AG04449 (cell line): ENCODE results near the gene ASGR1.

Experiments
- CTCF ChIA-PET: fragments of 350-600 bp; formaldehyde crosslinking; extraction: SDS; loops from one replicate; lab custom pipeline; 2021; ENCODE audit warnings: antibody characterized with exemption; lab: Yijun Ruan, JAX
- POLR2A ChIA-PET: fragments of 400-600, 350-600 bp; formaldehyde crosslinking; extraction: SDS; loops from one replicate; lab custom pipeline; 2020; ENCODE audit warnings: antibody characterized with exemption, inconsistent platforms; lab: Yijun Ruan, JAX
- DNase-seq: peaks from one replicate; pipeline ENCODE4 v3.0.0-alpha.2; 2010; ENCODE audit warnings: low read depth, low spot score
- H3K4me3 ChIP-seq: 2 replicates; pipeline ENCODE4 v1.5.1; 2011; ENCODE audit warnings: low read depth, mild to moderate bottlenecking, control low read depth, low read length
- TF ChIP-seq, protein P1 (sequence below): IDR thresholded peaks from one replicate; pipeline ENCODE4 v1.5.1; 2011; ENCODE audit warnings: mild to moderate bottlenecking, moderate library complexity, low read length, control low read depth, inconsistent platforms; ENCODE audit not compliant: insufficient read depth; ENCODE audit errors: missing control alignments

ASGR1 gene, protein sequence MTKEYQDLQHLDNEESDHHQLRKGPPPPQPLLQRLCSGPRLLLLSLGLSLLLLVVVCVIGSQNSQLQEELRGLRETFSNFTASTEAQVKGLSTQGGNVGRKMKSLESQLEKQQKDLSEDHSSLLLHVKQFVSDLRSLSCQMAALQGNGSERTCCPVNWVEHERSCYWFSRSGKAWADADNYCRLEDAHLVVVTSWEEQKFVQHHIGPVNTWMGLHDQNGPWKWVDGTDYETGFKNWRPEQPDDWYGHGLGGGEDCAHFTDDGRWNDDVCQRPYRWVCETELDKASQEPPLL

GRCh38 chr17:7179317-7180254, at the start of gene ASGR1:
ASGR1 (minus strand) TSS chr17:7179370; CDS start chr17:7178563, 807 bp downstream.
- DNase-seq: no peak
- ChIA-PET POLR2A (no interaction called here), CTCF (interaction anchor here (2.4 to 4.1 kb wide), 4 partner anchors 9 to 130 kb away, joined by 6 to 156 read pairs (median 25); partner anchors contain the start of gene SLC16A11)
- peak within 1 kb of the TSS; percentile 60 for H3K4me3 ChIP-seq
- TF ChIP-seq, protein P1, sequence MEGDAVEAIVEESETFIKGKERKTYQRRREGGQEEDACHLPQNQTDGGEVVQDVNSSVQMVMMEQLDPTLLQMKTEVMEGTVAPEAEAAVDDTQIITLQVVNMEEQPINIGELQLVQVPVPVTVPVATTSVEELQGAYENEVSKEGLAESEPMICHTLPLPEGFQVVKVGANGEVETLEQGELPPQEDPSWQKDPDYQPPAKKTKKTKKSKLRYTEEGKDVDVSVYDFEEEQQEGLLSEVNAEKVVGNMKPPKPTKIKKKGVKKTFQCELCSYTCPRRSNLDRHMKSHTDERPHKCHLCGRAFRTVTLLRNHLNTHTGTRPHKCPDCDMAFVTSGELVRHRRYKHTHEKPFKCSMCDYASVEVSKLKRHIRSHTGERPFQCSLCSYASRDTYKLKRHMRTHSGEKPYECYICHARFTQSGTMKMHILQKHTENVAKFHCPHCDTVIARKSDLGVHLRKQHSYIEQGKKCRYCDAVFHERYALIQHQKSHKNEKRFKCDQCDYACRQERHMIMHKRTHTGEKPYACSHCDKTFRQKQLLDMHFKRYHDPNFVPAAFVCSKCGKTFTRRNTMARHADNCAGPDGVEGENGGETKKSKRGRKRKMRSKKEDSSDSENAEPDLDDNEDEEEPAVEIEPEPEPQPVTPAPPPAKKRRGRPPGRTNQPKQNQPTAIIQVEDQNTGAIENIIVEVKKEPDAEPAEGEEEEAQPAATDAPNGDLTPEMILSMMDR: no peak

DNA sequence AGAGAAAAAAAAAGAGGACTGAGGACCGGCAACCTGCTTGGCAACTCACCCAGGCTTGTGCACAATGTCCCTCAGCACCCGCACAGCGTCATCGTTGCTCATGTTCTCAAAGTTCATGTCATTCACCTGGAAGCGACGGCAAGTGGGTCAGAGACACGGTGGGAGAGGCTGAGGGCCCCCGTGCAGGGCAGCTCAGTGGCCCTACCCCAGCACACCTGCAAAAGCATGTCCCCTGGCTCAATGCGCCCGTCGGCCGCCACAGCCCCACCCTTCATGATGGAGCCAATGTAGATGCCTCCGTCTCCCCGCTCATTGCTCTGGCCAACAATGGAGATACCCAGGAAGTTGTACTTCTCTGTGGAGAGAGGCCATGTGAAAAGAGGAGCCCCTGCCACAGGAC, 49.8 kb upstream of the ASGR1 start:
- ChIA-PET CTCF (interaction anchor here (1.5 kb wide), 1 partner anchor 52 kb away, joined by 3 read pairs; no protein-coding TSS in a partner anchor), POLR2A (interaction anchor here (1.0 kb wide), 1 partner anchor 9 kb away, joined by 5 read pairs; the partner anchor contains the start of genes ACADVL and DLG4)
- H3K4me3 ChIP-seq: no peak overlapping the region
- TF ChIP-seq, protein P1: no peak
- no peak for DNase-seq

DNA sequence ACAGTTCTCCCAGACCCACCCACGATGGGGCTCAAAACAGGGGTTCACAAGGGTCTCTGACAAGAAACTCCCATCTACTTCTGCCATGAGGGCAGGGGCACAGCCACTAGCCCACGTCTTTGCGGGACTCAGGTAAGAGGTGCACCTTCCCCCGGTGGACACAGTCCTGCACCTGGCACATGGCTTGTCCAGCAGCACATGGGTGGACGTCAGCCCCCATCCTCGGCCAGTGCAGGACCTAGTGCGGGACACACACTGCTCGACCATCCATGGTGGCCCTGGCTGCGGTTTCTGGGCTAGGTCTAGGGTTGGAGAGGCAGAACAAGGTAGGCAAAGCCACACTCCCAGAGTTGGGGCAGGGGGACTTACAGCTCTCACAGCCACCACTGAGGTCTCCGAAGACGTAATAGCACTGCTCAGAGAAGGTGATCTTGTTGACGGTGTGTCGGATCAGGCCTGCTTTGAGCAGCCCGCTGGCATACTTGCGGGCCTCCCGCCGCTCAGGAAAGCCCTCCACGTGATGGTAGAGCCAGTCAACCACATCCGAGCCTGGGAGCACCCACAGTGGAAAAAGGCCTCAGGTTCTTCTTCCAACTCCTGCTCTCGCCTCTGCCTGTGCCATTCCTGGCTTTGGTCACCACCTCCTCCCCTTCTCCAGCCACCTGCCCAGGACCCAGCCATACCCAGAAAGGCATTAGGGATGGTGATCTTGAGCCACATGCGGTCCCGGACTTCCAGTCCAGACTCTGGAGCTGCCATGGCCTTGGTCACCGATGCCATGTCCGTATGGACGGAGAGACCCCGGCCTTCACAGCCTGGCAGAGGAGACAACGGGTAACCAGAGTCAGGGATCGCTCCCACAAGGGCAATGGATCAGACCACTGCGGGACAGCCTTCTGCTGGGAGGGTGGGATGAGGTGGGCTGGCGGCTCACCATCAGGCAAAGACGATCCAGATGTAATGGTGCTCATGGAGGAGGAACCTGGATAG, 47.8 kb upstream of the ASGR1 start:
- no peak for DNase-seq
- POLR2A ChIA-PET: no interaction called here

GRCh38 chr17:7225711-7226331, 46.7 kb upstream of the ASGR1 start:
- ChIA-PET CTCF (interaction anchor here (1.1 to 1.9 kb wide), 2 partner anchors 12 to 71 kb away, joined by 4 read pairs; no protein-coding TSS in a partner anchor), POLR2A (no interaction called here)
- DNase-seq: no peak
- H3K4me3 ChIP-seq: no peak overlapping the region
- TF ChIP-seq, protein P1: no peak

More for the DNA sequence above, 47.8 kb upstream of the ASGR1 start:
- CTCF ChIA-PET: no interaction called here
- TF ChIP-seq, protein P1: no peak
- H3K4me3 ChIP-seq: no peak overlapping the region

- no peak overlapping the region for H3K4me3 ChIP-seq
- ChIA-PET POLR2A (interaction anchor here (0.7 to 6.6 kb wide), 2 partner anchors 8 to 9 kb away, joined by 4 to 82 read pairs; partner anchors contain the start of gene DVL2), CTCF (interaction anchor here (1.3 to 1.9 kb wide), 2 partner anchors 9 to 10 kb away, joined by 4 read pairs; no protein-coding TSS in a partner anchor)
- DNase-seq: no peak
- TF ChIP-seq, protein P1: no peak
These were observed 45.5 kb upstream of the ASGR1 start for GRCh38 chr17:7224661-7225111.
